Measurements from ENCODE around the gene CRYM.
"Not testable (repeated sequence)": the region's sequence is repeated elsewhere in the genome, so short reads cannot be mapped to it uniquely, and the experiment has no call there.

Gene CRYM

GRCh38 chr16:21276090-21276489 is 2.0 kb downstream of the CRYM start:
- ChIA-PET CTCF (interaction anchor here (1.2 to 2.7 kb wide), 5 partner anchors 9 to 106 kb away, joined by 3 to 12 read pairs (median 6); no protein-coding TSS in a partner anchor), POLR2A (no interaction called here)
- DNase-seq (ENCODE audit: extremely low spot score) = no peak
- TF ChIP-seq, protein P1, sequence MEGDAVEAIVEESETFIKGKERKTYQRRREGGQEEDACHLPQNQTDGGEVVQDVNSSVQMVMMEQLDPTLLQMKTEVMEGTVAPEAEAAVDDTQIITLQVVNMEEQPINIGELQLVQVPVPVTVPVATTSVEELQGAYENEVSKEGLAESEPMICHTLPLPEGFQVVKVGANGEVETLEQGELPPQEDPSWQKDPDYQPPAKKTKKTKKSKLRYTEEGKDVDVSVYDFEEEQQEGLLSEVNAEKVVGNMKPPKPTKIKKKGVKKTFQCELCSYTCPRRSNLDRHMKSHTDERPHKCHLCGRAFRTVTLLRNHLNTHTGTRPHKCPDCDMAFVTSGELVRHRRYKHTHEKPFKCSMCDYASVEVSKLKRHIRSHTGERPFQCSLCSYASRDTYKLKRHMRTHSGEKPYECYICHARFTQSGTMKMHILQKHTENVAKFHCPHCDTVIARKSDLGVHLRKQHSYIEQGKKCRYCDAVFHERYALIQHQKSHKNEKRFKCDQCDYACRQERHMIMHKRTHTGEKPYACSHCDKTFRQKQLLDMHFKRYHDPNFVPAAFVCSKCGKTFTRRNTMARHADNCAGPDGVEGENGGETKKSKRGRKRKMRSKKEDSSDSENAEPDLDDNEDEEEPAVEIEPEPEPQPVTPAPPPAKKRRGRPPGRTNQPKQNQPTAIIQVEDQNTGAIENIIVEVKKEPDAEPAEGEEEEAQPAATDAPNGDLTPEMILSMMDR (IDR thresholded peaks at IDR 0.05; ENCODE audit: control extremely low read depth, extremely low read depth, low read depth, missing control alignments) = no peak

DNA sequence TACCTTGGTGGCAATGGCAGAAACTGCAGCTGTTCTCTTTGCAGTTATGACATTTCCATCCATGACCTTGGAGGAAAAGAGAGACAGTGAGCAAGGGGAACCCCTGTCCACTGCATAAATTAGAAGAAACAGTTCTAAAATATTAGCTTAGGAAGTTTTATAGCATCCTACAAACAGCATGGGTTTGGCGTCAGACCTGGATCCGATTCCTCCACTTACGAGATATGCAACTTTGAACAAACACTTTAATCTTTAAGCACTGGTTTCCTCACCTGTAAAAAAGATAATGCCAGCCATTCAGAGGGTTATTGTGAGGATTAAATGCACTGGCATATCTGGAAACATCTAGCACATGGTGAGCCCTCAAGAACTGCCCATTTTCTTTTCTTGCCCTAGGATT is 2.6 kb downstream of the CRYM start:
- ChIA-PET CTCF (interaction anchor here (1.2 to 2.7 kb wide), 5 partner anchors 8 to 106 kb away, joined by 3 to 12 read pairs (median 6); no protein-coding TSS in a partner anchor), POLR2A (no interaction called here)
- DNase-seq (ENCODE audit: extremely low spot score) = no peak
- TF ChIP-seq, protein P1 (IDR thresholded peaks at IDR 0.05; ENCODE audit: control extremely low read depth, extremely low read depth, low read depth, missing control alignments) = no peak

- POLR2A ChIA-PET = no interaction called here
- CTCF ChIA-PET = interaction anchor here (2.1 kb wide), 1 partner anchor 86 kb away, joined by 6 read pairs; no protein-coding TSS in a partner anchor
- TF ChIP-seq, protein P1 (IDR thresholded peaks at IDR 0.05; ENCODE audit: control extremely low read depth, extremely low read depth, low read depth, missing control alignments) = no peak
- no peak for DNase-seq (ENCODE audit: extremely low spot score)
Observed at GRCh38 chr16:21274172-21274726, 3.8 kb downstream of the CRYM start.

DNA sequence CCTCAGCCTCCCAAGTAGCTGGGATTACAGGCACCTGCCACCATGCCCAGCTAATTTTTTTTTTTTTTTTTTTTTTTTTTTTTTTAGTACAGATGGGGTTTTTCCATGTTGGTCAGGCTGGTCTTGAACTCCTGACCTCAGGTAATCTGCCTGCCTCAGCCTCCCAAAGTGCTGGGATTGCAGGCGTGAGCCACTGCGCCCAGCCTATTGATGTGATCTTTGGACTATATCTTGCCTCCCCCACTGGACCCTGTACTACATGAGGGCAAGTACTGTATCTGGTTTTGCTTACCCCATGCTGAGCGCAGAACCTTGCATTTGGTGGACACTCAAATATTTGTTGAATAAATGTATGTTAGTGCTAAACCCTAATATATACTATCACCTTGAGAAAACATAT is 5.3 kb downstream of the CRYM start:
- POLR2A ChIA-PET; DNase-seq (ENCODE audit: extremely low spot score): not testable (repeated sequence)
- CTCF ChIA-PET = interaction anchor here (1.0 kb wide), 1 partner anchor 28 kb away, joined by 3 read pairs; no protein-coding TSS in a partner anchor

DNA sequence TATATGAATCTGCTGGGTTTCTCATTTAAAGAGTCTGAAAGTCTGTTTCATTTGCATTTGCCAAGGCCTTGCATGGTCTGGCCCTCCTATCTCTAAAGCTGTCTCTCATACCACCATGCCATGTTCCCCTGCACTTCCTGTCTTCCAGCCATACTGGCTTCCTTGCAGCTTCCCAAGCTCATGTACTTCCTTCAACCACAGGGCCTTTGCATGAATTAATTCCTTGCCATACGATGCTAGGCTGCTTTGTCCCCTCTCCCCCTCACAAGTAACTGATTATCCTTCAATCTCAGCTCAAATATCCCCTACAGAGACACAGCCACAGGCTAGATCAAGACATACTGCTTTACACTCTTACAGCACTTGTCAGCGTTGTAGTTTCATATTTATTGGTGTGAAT is 5.8 kb downstream of the CRYM start:
- TF ChIP-seq, protein P1 (IDR thresholded peaks at IDR 0.05; ENCODE audit: control extremely low read depth, extremely low read depth, low read depth, missing control alignments) = no peak
- CTCF ChIA-PET = no interaction called here
- POLR2A ChIA-PET = no interaction called here
- DNase-seq (ENCODE audit: extremely low spot score) = no peak

GRCh38 chr16:21268236-21268635 is 9.9 kb downstream of the CRYM start:
- no peak for DNase-seq (ENCODE audit: extremely low spot score)
- CTCF ChIA-PET = interaction anchor here (4.1 kb wide), 1 partner anchor 8 kb away, joined by 12 read pairs; no protein-coding TSS in a partner anchor
- TF ChIP-seq, protein P1 (IDR thresholded peaks at IDR 0.05; ENCODE audit: control extremely low read depth, extremely low read depth, low read depth, missing control alignments) = no peak
- POLR2A ChIA-PET = no interaction called here

DNA sequence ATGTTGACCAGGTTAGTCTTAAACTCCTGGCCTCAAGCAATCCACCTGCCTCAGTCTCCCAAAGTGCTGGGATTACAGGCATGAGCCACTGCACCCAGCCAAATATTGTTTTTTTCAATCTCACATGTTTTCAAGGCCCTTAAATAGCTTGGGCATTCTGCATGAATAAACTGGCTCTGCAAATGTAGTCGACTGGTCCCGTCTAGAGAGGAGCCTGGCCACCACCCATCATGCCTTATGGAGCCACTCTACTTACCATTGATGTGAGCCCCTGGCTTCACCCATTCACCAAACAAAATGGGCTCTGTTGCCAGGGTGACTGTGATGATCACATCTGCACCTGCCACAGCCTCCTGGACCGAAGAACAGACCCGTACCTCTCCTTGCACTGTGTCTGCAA is 10.8 kb downstream of the CRYM start:
- ChIA-PET CTCF (interaction anchor here (4.1 kb wide), 1 partner anchor 9 kb away, joined by 12 read pairs; no protein-coding TSS in a partner anchor), POLR2A (no interaction called here)
- no peak for DNase-seq (ENCODE audit: extremely low spot score)
- TF ChIP-seq, protein P1 (IDR thresholded peaks at IDR 0.05; ENCODE audit: control extremely low read depth, extremely low read depth, low read depth, missing control alignments) = no peak

Measured in GM10248 (cell line).